GM23338 (cell line): ENCODE data around the gene SORCS2. TPM values are rescaled to one million over a fixed set of nuclear protein-coding genes. Genes with fewer than 3 reads are reported as not detected.

ENCODE experiments used
- CREB1 ChIP-seq: fragments of 250-450 bp; sonication (Bioruptor Pico); IDR thresholded peaks from 2 replicates; pipeline ENCODE4 v1.5.0; 2020; ENCODE audit warnings: low read depth, mild to moderate bottlenecking, moderate library complexity
- ETS1 ChIP-seq: IDR thresholded peaks from 2 replicates; pipeline ENCODE4 v1.6.1; 2016; ENCODE audit warnings: antibody characterized with exemption
- EZH2phosphoT487 ChIP-seq: fragments of 200-600 bp; sonication (generic); IDR thresholded peaks from one replicate; pipeline ENCODE4 v1.8.1; 2018; ENCODE audit warnings: antibody characterized with exemption; ENCODE audit not compliant: unreplicated experiment
- NANOG ChIP-seq: IDR thresholded peaks from 2 replicates; pipeline ENCODE4 v1.6.1; 2016; ENCODE audit warnings: antibody characterized with exemption, borderline replicate concordance
- REST ChIP-seq: IDR thresholded peaks from one replicate; pipeline ENCODE4 v1.6.1; 2018; ENCODE audit warnings: antibody characterized with exemption; ENCODE audit not compliant: unreplicated experiment
- ZNF462 ChIP-seq: fragments of 250-450 bp; sonication (Bioruptor Pico); IDR thresholded peaks from 2 replicates; pipeline ENCODE4 v1.5.0; 2020; ENCODE audit warnings: mild to moderate bottlenecking, moderate library complexity
- polyA plus RNA-seq: library from polyadenylated mRNA; unstranded; fragments of >200 nt; fragmentation: Nextera tagmentation; extraction: Ambion mirVana; gene quantifications from 2 replicates; pipeline ENCODE4 v1.2.1, GENCODE V29; 2016
- total RNA-seq: library from RNA; depleted of rRNA; stranded (reverse); fragments of >200 nt; shearing (Covaris generic); gene quantifications from 2 replicates; pipeline ENCODE4 v1.2.3, GENCODE V29; 2014

Gene SORCS2
- total and polyA plus RNA-seq, 2 experiments from 2014 or later, result 0.47 to 2.4 TPM

- TF ChIP-seq ZNF462 (CRISPR knock-in tag), result no peak
- TF ChIP-seq ETS1, result no peak
- no peak for TF ChIP-seq EZH2phosphoT487
- TF ChIP-seq CREB1 (CRISPR knock-in tag), result no peak
- no peak for TF ChIP-seq REST
- TF ChIP-seq NANOG, result no peak
Observed at GRCh38 chr4:7767526-7767925, 575.2 kb downstream of the SORCS2 start (continued).
